ENCODE data around the gene RBMS3. TPM values are rescaled to one million over a fixed set of nuclear protein-coding genes. Genes with fewer than 3 reads are reported as not detected.

Gene RBMS3
- total RNA-seq, 1 experiment from 2014 or later, result 0.42 TPM

DNA sequence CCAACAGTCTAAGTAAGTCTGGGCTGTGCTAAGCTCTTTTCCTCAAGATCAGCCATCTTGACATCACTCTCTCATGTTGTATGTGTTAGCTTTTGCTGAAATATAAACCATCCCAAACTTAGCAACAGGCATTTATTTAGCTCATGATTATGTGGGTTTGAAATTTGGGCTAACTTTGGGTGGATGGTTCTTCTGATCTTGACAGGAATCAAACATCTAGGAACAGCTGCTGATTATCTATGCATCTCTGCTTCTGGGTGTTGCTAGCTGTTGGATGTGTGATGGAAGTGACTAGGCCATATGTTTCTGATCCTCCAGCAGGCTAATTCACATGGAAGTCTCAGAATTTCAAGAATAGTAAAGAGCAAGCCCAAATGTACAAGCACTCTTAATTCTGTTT is 710.3 kb downstream of the RBMS3 start:
- no peaks in the 10 kb centered on the region for H3K9me3 ChIP-seq (ENCODE audit: control insufficient read depth in 1 of 2, insufficient read depth in 1 of 2, low read depth in 1 of 2, low read length in 2 of 2)
- TF ChIP-seq ELF1 (IDR thresholded peaks at IDR 0.05; ENCODE audit: borderline replicate concordance, low read depth) (no peak), EGR1 (IDR thresholded peaks at IDR 0.05; ENCODE audit: low read depth) (no peak), ZFX (IDR thresholded peaks at IDR 0.05) (no peak), EZH2 (IDR thresholded peaks at IDR 0.05) (no peak), POLR2AphosphoS5 (IDR thresholded peaks at IDR 0.05; ENCODE audit: low read depth, low read length) (no peak), EZH2phosphoT487 (IDR thresholded peaks at IDR 0.05; ENCODE audit: borderline replicate concordance) (no peak), CEBPB (IDR thresholded peaks at IDR 0.05; ENCODE audit: low read depth) (no peak), RAD21 (IDR thresholded peaks at IDR 0.05; ENCODE audit: low read depth) (no peak), ZNF274 (IDR thresholded peaks at IDR 0.05; ENCODE audit: low read depth, low read length) (no peak), POLR2A (IDR thresholded peaks at IDR 0.05; ENCODE audit: borderline replicate concordance, extremely low read depth, insufficient read depth, insufficient read length) (no peak), SRF (IDR thresholded peaks at IDR 0.05; ENCODE audit: low read depth) (no peak), JUND (IDR thresholded peaks at IDR 0.05) (no peak)
- intact Hi-C loops (cut with micrococcal nuclease), result no loop called here
- peaks cover 3% of the 10 kb centered on the region; the same call in 1 of the 2 replicates for H3K27me3 ChIP-seq (ENCODE audit: insufficient read depth, low read length)
- BruUV-seq (replicated peaks), result no TSS peak
- no peaks in the 10 kb centered on the region for H4K20me1 ChIP-seq (ENCODE audit: insufficient read depth)
- POLR2A ChIA-PET, result no interaction called here
- no peak overlapping the region for H3K27ac ChIP-seq (ENCODE audit: low read depth, low read length)
- ATAC-seq (no peak), DNase-seq (ENCODE audit: low read depth, low spot score) (no peak)
- no peaks in the 10 kb centered on the region for H3K36me3 ChIP-seq (ENCODE audit: control insufficient read depth in 1 of 2, insufficient read depth in 2 of 2, low read length in 2 of 2)
- CTCF ChIA-PET, result no interaction called here
- no peak overlapping the region for H2AFZ ChIP-seq (ENCODE audit: low read depth, low read length, poor library complexity, severe bottlenecking)
- no peaks in the 10 kb centered on the region; the same call in 1 of the 2 replicates for H3K9me2 ChIP-seq (ENCODE audit: insufficient read depth)
- no peaks in the 10 kb centered on the region for H3K79me2 ChIP-seq (ENCODE audit: insufficient read depth, low read length)
- H3K4me2 ChIP-seq (ENCODE audit: low read length), result no peak overlapping the region
- no peak overlapping the region for H3K9ac ChIP-seq (ENCODE audit: low read length)
- H3K4me1 ChIP-seq (ENCODE audit: control insufficient read depth in 1 of 2, insufficient read depth in 2 of 2, low read length in 2 of 2), result no peaks in the 10 kb centered on the region
- RAD21 ChIA-PET (ENCODE audit: low non-redundant PET in 1 of 2, low total read pairs in 2 of 2, uncharacterized antibody in 2 of 2, unreplicated experiment in 2 of 2), result no interaction called here
- no peak overlapping the region for H3K4me3 ChIP-seq (replicated peaks in 1 of 2; ENCODE audit: low read depth in 1 of 2, low read length in 2 of 2)

DNA sequence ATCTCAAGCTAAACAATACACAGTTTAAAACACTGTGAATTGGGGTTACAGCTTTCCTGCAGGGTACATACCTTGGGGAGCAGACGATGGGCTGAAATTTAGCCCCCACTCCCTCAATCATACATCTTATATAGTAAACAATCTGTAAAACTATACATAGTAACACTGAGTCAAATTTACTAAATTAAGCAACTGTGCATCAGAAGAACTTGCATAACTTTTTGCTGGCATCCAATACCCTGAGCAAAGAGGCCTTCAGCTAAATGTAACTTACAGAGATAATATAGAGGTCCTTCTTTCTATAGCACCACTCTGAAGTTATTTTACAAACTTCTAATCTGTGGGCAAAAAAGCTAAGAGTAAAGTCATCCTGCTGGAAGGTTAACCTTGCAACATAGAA is 721.9 kb downstream of the RBMS3 start:
- Histone ChIP-seq H3K27ac (ENCODE audit: low read depth, low read length) (no peak overlapping the region), H4K20me1 (ENCODE audit: insufficient read depth) (no peaks in the 10 kb centered on the region), H3K4me1 (ENCODE audit: control insufficient read depth in 1 of 2, insufficient read depth in 2 of 2, low read length in 2 of 2) (peaks cover 3 to 4% of the 10 kb centered on the region in 2 experiments; a peak in 2 of 4 replicates), H3K79me2 (ENCODE audit: insufficient read depth, low read length) (no peaks in the 10 kb centered on the region), H3K9me2 (ENCODE audit: insufficient read depth) (no peaks in the 10 kb centered on the region), H2AFZ (ENCODE audit: low read depth, low read length, poor library complexity, severe bottlenecking) (no peak overlapping the region), H3K4me3 (replicated peaks in 1 of 2; ENCODE audit: low read depth in 1 of 2, low read length in 2 of 2) (no peak overlapping the region), H3K27me3 (ENCODE audit: insufficient read depth, low read length) (no peaks in the 10 kb centered on the region), H3K36me3 (ENCODE audit: control insufficient read depth in 1 of 2, insufficient read depth in 2 of 2, low read length in 2 of 2) (no peaks in the 10 kb centered on the region), H3K4me2 (ENCODE audit: low read length) (no peak overlapping the region), H3K9me3 (ENCODE audit: control insufficient read depth in 1 of 2, insufficient read depth in 1 of 2, low read depth in 1 of 2, low read length in 2 of 2) (no peaks in the 10 kb centered on the region), H3K9ac (ENCODE audit: low read length) (no peak overlapping the region)
- no peak for TF ChIP-seq YY1 (IDR thresholded peaks at IDR 0.05; ENCODE audit: extremely low read depth, insufficient replicate concordance, low read depth, low read length)
- TF ChIP-seq, protein P1, sequence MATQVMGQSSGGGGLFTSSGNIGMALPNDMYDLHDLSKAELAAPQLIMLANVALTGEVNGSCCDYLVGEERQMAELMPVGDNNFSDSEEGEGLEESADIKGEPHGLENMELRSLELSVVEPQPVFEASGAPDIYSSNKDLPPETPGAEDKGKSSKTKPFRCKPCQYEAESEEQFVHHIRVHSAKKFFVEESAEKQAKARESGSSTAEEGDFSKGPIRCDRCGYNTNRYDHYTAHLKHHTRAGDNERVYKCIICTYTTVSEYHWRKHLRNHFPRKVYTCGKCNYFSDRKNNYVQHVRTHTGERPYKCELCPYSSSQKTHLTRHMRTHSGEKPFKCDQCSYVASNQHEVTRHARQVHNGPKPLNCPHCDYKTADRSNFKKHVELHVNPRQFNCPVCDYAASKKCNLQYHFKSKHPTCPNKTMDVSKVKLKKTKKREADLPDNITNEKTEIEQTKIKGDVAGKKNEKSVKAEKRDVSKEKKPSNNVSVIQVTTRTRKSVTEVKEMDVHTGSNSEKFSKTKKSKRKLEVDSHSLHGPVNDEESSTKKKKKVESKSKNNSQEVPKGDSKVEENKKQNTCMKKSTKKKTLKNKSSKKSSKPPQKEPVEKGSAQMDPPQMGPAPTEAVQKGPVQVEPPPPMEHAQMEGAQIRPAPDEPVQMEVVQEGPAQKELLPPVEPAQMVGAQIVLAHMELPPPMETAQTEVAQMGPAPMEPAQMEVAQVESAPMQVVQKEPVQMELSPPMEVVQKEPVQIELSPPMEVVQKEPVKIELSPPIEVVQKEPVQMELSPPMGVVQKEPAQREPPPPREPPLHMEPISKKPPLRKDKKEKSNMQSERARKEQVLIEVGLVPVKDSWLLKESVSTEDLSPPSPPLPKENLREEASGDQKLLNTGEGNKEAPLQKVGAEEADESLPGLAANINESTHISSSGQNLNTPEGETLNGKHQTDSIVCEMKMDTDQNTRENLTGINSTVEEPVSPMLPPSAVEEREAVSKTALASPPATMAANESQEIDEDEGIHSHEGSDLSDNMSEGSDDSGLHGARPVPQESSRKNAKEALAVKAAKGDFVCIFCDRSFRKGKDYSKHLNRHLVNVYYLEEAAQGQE (IDR thresholded peaks at IDR 0.05; ENCODE audit: low read depth), result no peak
- no peak for TF ChIP-seq ZFX (IDR thresholded peaks at IDR 0.05)
- TF ChIP-seq SP1 (IDR thresholded peaks at IDR 0.05; ENCODE audit: low read depth), result no peak
- no peak for TF ChIP-seq EZH2phosphoT487 (IDR thresholded peaks at IDR 0.05; ENCODE audit: borderline replicate concordance)
- no peak for TF ChIP-seq FOSL1 (IDR thresholded peaks at IDR 0.05; ENCODE audit: low read depth)
- no peak for TF ChIP-seq CEBPB (IDR thresholded peaks at IDR 0.05; ENCODE audit: low read depth)
- no peak for TF ChIP-seq ELF1 (IDR thresholded peaks at IDR 0.05; ENCODE audit: borderline replicate concordance, low read depth)
- TF ChIP-seq ZNF274 (IDR thresholded peaks at IDR 0.05; ENCODE audit: low read depth, low read length), result no peak
- no peak for TF ChIP-seq JUND (IDR thresholded peaks at IDR 0.05)
- no peak for TF ChIP-seq EGR1 (IDR thresholded peaks at IDR 0.05; ENCODE audit: low read depth)
- TF ChIP-seq TCF7L2 (IDR thresholded peaks at IDR 0.05; ENCODE audit: borderline replicate concordance, extremely low read depth, insufficient read depth, insufficient read length), result no peak
- no peak for TF ChIP-seq POLR2AphosphoS5 (IDR thresholded peaks at IDR 0.05; ENCODE audit: low read depth, low read length)
- POLR2A ChIA-PET, result no interaction called here
- intact Hi-C loops (cut with micrococcal nuclease), result no loop called here
- BruUV-seq (replicated peaks), result no TSS peak
- ATAC-seq (no peak), DNase-seq (ENCODE audit: low read depth, low spot score) (no peak)
- RAD21 ChIA-PET (ENCODE audit: low non-redundant PET in 1 of 2, low total read pairs in 2 of 2, uncharacterized antibody in 2 of 2, unreplicated experiment in 2 of 2), result interaction anchor here in 1 of 2 experiments (1.3 kb wide), 1 partner anchor 10 kb away, joined by 3 read pairs; no protein-coding TSS in a partner anchor
- CTCF ChIA-PET, result interaction anchor here (1.5 kb wide), 1 partner anchor 10 kb away, joined by 6 read pairs; no protein-coding TSS in a partner anchor

All from HCT116 (cell line).